GM12864 (cell line): ENCODE data around the gene NUDT3.
"Not testable (repeated sequence)": the region's sequence is repeated elsewhere in the genome, so short reads cannot be mapped to it uniquely, and the experiment has no call there.

Experiments used
- DNase-seq: peaks from one replicate; pipeline ENCODE4 v3.0.0-alpha.2; 2011; ENCODE audit warnings: low read depth
- H3K4me3 ChIP-seq: 2 replicates; pipeline ENCODE4 v1.5.1; 2011; ENCODE audit warnings: mild to moderate bottlenecking, low read depth, low read length, control low read depth
- CTCF ChIP-seq: IDR thresholded peaks from 2 replicates; pipeline ENCODE4 v1.5.1; 2011; ENCODE audit warnings: low read depth, mild to moderate bottlenecking, moderate library complexity, low read length, control low read depth, inconsistent platforms; ENCODE audit errors: missing control alignments

Gene NUDT3

DNA sequence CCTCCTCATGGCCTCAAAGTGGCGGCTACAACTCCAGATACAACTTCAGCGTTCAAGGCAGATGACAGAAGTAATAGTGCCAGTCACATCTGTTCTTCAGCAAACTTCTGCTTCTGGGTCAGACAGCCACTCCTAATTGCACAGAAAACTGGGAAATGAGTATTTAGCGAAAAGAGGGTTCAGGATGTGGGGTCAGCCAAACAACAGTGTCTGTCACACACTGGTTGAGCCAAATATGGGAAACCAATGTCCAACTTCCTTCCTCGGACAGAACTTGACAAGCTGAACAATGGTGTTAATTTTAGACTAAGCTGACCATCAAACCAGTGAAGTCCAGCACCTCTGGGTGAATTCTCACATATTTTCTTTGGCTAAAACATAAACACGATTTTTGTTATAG is 22.1 kb downstream of the NUDT3 start:
- no peak overlapping the region for H3K4me3 ChIP-seq
- DNase-seq = no peak
- TF ChIP-seq CTCF = no peak

GRCh38 chr6:34369385-34369784 is 23.1 kb downstream of the NUDT3 start:
- TF ChIP-seq CTCF = no peak
- H3K4me3 ChIP-seq = no peak overlapping the region
- no peak for DNase-seq

GRCh38 chr6:34366639-34366921 is 25.9 kb downstream of the NUDT3 start:
- TF ChIP-seq CTCF = no peak
- no peak overlapping the region for H3K4me3 ChIP-seq
- no peak for DNase-seq

DNA sequence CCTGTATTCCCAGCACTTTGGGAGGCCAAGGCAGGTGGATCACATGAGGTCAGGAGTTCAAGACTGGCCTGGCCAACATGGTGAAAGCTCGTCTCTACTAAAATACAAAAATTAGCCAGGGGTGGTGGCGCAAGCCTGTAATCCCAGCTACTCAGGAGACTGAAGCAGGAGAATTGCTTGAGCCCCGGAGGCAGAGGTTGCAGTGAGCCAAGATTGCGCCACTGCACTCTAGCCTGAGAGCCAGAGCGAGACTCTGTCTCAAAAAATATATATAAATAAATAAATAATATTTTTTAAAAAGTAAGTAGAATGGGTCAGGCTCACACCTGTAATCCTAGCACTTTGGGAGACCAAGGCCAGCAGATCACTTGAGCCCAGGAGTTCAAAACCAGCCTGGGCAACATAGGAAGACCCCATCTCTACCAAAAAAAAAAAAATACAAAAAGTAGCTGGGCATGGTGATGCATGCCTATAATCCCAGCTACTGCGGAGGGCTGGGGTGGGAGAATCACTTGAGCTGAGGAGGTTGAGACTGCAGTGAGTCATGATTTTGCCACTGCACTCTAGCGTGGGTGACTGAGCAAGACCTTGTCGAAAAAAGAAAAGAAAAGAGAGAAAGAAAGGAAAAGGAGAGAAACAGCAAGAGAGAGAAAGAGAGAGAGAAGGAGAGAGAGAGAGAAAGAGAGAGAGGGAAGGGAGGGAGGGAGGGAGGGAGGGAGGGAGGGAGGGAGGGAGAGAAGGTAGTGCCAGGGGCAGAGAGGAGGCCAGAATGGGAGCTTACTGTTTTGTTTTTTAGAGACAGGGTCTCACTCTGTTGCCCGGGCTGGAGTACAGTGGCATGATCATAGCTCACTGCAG is 26.5 kb downstream of the NUDT3 start:
- H3K4me3 ChIP-seq, DNase-seq: not testable (repeated sequence)

GRCh38 chr6:34363681-34364075 is 28.8 kb downstream of the NUDT3 start:
- H3K4me3 ChIP-seq = peak overlapping the region; percentile 24
- DNase-seq = not testable (repeated sequence)

GRCh38 chr6:34362909-34363680 is 29.4 kb downstream of the NUDT3 start:
- peak overlapping the region; percentile 24 for H3K4me3 ChIP-seq
- DNase-seq = peak; percentile 27
- no peak for TF ChIP-seq CTCF

DNA sequence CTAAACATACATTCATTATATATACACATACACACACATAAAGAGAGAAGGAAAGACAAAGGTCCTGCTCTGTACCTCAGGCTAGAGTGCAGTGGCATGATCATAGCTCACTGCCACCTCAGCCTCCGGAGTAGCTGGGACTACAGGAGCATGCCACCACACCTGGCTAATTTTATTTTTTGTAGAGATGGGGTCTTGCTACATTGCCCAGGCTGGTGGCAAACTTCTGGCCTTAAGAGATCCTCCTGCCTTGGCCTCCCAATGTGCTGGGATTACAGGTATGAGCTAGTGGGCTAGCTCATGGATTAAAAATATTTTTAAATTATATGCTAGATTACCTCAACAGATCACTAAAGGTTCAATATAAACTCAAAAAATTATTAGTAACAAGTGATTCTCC is 30.3 kb downstream of the NUDT3 start:
- H3K4me3 ChIP-seq = no peak overlapping the region
- TF ChIP-seq CTCF = no peak
- no peak for DNase-seq

- H3K4me3 ChIP-seq = no peak overlapping the region
- DNase-seq = no peak
- no peak for TF ChIP-seq CTCF
These were observed 31.9 kb downstream of the NUDT3 start for GRCh38 chr6:34360556-34360955.
